HFF-Myc (cell line): ENCODE results near the gene TMEM60.

Source experiments
- DNase-seq: peaks from one replicate; pipeline ENCODE4 v3.0.0-alpha.2; 2011; ENCODE audit warnings: low read depth; ENCODE audit errors: extremely low read depth
- H3K4me3 ChIP-seq: replicated peaks from 2 replicates; pipeline ENCODE4 v1.5.1; 2011; ENCODE audit warnings: low read depth, mild to moderate bottlenecking, control low read depth, low read length
- TF ChIP-seq, protein P1 (sequence below): IDR thresholded peaks from 2 replicates; pipeline ENCODE4 v1.5.1; 2012; ENCODE audit warnings: mild to moderate bottlenecking, low read depth, low read length, control low read depth; ENCODE audit errors: missing control alignments

Gene TMEM60

DNA sequence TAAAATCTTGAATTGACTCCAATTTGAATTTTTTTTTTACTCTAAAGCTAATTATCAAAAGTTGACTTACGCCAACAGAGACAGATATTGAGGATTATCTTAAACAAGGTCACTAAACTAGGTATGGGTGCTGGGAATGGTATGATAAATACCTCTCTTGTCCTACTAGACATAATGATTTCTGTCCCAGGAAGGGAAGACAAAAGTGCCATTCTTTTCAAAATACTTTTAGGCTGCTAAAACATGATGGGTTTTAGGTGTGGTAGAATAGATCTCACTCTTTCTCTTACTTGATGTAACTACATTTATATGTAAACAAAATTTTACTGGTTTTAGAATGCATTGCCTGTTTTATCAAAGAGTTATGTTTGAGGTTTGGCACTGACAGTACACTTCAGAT, 15.1 kb downstream of the TMEM60 start:
- no peak for DNase-seq
- TF ChIP-seq, protein P1, sequence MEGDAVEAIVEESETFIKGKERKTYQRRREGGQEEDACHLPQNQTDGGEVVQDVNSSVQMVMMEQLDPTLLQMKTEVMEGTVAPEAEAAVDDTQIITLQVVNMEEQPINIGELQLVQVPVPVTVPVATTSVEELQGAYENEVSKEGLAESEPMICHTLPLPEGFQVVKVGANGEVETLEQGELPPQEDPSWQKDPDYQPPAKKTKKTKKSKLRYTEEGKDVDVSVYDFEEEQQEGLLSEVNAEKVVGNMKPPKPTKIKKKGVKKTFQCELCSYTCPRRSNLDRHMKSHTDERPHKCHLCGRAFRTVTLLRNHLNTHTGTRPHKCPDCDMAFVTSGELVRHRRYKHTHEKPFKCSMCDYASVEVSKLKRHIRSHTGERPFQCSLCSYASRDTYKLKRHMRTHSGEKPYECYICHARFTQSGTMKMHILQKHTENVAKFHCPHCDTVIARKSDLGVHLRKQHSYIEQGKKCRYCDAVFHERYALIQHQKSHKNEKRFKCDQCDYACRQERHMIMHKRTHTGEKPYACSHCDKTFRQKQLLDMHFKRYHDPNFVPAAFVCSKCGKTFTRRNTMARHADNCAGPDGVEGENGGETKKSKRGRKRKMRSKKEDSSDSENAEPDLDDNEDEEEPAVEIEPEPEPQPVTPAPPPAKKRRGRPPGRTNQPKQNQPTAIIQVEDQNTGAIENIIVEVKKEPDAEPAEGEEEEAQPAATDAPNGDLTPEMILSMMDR: no peak

DNA sequence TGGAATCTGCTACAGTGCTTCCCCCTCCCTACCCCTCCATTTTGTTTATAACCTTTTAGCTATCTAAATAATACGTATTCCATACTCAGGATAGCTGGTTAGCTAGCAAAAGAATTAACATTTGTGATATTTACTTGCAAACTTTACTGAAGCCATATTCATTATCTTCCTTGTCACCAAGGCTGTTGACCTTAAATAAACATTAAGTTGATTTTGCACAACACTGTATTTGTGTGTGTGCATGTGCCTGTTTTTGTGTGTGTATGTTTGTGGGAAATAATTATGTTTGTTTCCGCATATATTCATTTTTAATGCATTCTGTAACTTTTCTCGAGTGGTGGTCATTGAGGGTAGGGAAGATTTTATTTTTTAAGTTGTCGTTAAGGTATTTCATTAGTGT, 15.9 kb downstream of the TMEM60 start:
- TF ChIP-seq, protein P1: no peak
- DNase-seq: no peak
- no peak overlapping the region for H3K4me3 ChIP-seq

More for the DNA sequence above, 15.1 kb downstream of the TMEM60 start:
- H3K4me3 ChIP-seq: no peak overlapping the region

DNA sequence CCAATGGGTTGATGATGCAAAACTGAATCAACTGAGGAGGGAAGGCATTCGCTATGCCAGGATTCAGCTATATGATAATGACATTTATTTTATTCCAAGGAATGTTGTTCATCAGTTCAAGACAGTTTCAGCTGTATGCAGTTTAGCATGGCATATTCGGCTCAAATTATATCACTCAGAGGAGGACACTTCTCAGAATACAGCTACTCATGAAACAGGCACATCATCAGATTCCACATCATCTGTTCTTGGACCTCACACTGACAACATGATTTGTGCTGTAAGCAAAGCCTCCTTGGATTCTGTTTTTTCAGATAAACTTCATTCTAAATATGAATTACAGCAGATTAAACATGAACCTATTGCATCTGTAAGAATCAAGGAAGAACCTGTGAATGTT, 19.7 kb downstream of the TMEM60 start:
- TF ChIP-seq, protein P1: no peak
- H3K4me3 ChIP-seq: no peak overlapping the region
- no peak for DNase-seq

GRCh38 chr7:77771901-77772300, 26.3 kb downstream of the TMEM60 start:
- TF ChIP-seq, protein P1: no peak
- DNase-seq: no peak
- H3K4me3 ChIP-seq: no peak overlapping the region

GRCh38 chr7:77770316-77770715, 27.9 kb downstream of the TMEM60 start:
- TF ChIP-seq, protein P1: no peak
- no peak for DNase-seq
- H3K4me3 ChIP-seq: no peak overlapping the region

- TF ChIP-seq, protein P1: no peak
- DNase-seq: no peak
- no peak overlapping the region for H3K4me3 ChIP-seq
Measured at GRCh38 chr7:77766801-77767605, 31.2 kb downstream of the TMEM60 start.
